Kidney epithelial cell (primary cell): Measurements from ENCODE around the gene FBLN2. TPM values are rescaled to one million over a fixed set of nuclear protein-coding genes. Genes with fewer than 3 reads are reported as not detected.

Experiments used
- DNase-seq: peaks from one replicate; pipeline ENCODE4 v3.0.0-alpha.2; 2010; ENCODE audit warnings: low read depth
- H3K27me3 ChIP-seq: 2 replicates; pipeline ENCODE4 v1.6.0; 2011; ENCODE audit warnings: low read length; ENCODE audit not compliant: control insufficient read depth, insufficient read depth
- H3K36me3 ChIP-seq: 2 replicates; pipeline ENCODE4 v1.5.1; 2011; ENCODE audit warnings: low read length; ENCODE audit not compliant: control insufficient read depth, insufficient read depth
- H3K4me3 ChIP-seq: 2 replicates; pipeline ENCODE4 v1.5.1; 2011; ENCODE audit warnings: low read depth, mild to moderate bottlenecking, control low read depth, low read length
- CTCF ChIP-seq: IDR thresholded peaks from 2 replicates; pipeline ENCODE4 v1.5.1; 2011; ENCODE audit warnings: mild to moderate bottlenecking, moderate library complexity, low read length, control low read depth, inconsistent platforms; ENCODE audit not compliant: insufficient read depth, poor library complexity, severe bottlenecking
- total RNA-seq: library from RNA; depleted of rRNA; stranded (reverse); fragments of >200 nt; gene quantifications from 2 replicates; pipeline ENCODE4 v1.2.3, GENCODE V29; 2015

The FBLN2 gene
- total RNA-seq, 1 donor from 2014 or later: 6.7 TPM

- Histone ChIP-seq H3K27me3 (no peaks in the 10 kb centered on the region), H3K4me3 (no peak overlapping the region), H3K36me3 (no peaks in the 10 kb centered on the region)
- TF ChIP-seq CTCF: no peak
- DNase-seq: no peak
Measured at GRCh38 chr3:13624671-13625125, 75.8 kb downstream of the FBLN2 start.

- Histone ChIP-seq H3K36me3 (no peaks in the 10 kb centered on the region), H3K27me3 (no peaks in the 10 kb centered on the region), H3K4me3 (no peak overlapping the region)
- DNase-seq: no peak
- TF ChIP-seq CTCF: no peak
Measured at GRCh38 chr3:13626396-13626795, 77.5 kb downstream of the FBLN2 start.

GRCh38 chr3:13626915-13627460, 78.1 kb downstream of the FBLN2 start:
- Histone ChIP-seq H3K4me3 (no peak overlapping the region), H3K27me3 (no peaks in the 10 kb centered on the region), H3K36me3 (no peaks in the 10 kb centered on the region)
- no peak for TF ChIP-seq CTCF
- no peak for DNase-seq

GRCh38 chr3:13627681-13628080, 78.8 kb downstream of the FBLN2 start:
- no peaks in the 10 kb centered on the region for H3K27me3 ChIP-seq
- no peaks in the 10 kb centered on the region for H3K36me3 ChIP-seq
- no peak overlapping the region for H3K4me3 ChIP-seq
- DNase-seq: no peak
- TF ChIP-seq CTCF: no peak

GRCh38 chr3:13628432-13628831, 79.5 kb downstream of the FBLN2 start:
- H3K27me3 ChIP-seq: no peaks in the 10 kb centered on the region
- TF ChIP-seq CTCF: no peak
- H3K4me3 ChIP-seq: no peak overlapping the region
- H3K36me3 ChIP-seq: no peaks in the 10 kb centered on the region
- no peak for DNase-seq
